H1 (cell line): ENCODE measurements around the gene SHH. TPM values are rescaled to one million over a fixed set of nuclear protein-coding genes. Genes with fewer than 3 reads are reported as not detected.

Experiments
- CTCF ChIA-PET: fragments of 300-600 bp; sonication (Branson Sonifier 250); formaldehyde crosslinking; loops from one replicate; lab custom pipeline; 2021; ENCODE audit not compliant: partially characterized antibody; lab: Charles Lee
- POLR2A ChIA-PET: fragments of 300-600 bp; sonication (Branson Sonifier 250); formaldehyde crosslinking; loops from one replicate; lab custom pipeline; 2021; ENCODE audit warnings: inconsistent platforms; ENCODE audit not compliant: partially characterized antibody; lab: Charles Lee
- DNase-seq, 2 experiments: peaks; one replicate each; pipeline versions ENCODE4 v3.0.0 to v3.0.0-alpha.2; 2010 to 2022; ENCODE audit warnings: low spot score in 2 of 2, low read depth in 1 of 2, mixed read lengths in 1 of 2
- FAIRE-seq: peaks from 2 replicates; lab custom pipeline; 2011; peaks lifted over from hg19 to GRCh38; lab: Jason Lieb, UNC
- H2AFZ ChIP-seq: 2 replicates; pipeline ENCODE4 v1.8.1; 2012; ENCODE audit warnings: low read length, inconsistent platforms
- H2AK5ac ChIP-seq: 2 replicates; pipeline ENCODE4 v1.6.1; 2013; ENCODE audit warnings: low read depth, low read length
- H2BK120ac ChIP-seq: replicated peaks from 2 replicates; pipeline ENCODE3; 2013; ENCODE audit warnings: low read depth, low read length, inconsistent platforms
- H2BK12ac ChIP-seq: 2 replicates; pipeline ENCODE4 v1.6.1; 2013; ENCODE audit warnings: low read depth, low read length
- H2BK15ac ChIP-seq: 2 replicates; pipeline ENCODE4 v1.6.1; 2013; ENCODE audit warnings: low read length
- H2BK20ac ChIP-seq: 2 replicates; pipeline ENCODE4 v1.6.1; 2013; ENCODE audit warnings: low read length
- H2BK5ac ChIP-seq: 2 replicates; pipeline ENCODE4 v1.6.1; 2013; ENCODE audit warnings: low read depth, low read length
- H3K14ac ChIP-seq: 2 replicates; pipeline ENCODE4 v1.6.1; 2013; ENCODE audit warnings: inconsistent platforms; ENCODE audit not compliant: insufficient read length
- H3K18ac ChIP-seq: 2 replicates; pipeline ENCODE4 v1.6.1; 2013; ENCODE audit warnings: low read length; ENCODE audit errors: extremely low read depth
- H3K23ac ChIP-seq: 2 replicates; pipeline ENCODE4 v1.6.1; 2013; ENCODE audit warnings: inconsistent platforms; ENCODE audit not compliant: insufficient read length
- H3K23me2 ChIP-seq: 2 replicates; pipeline ENCODE4 v1.6.1; 2013; ENCODE audit warnings: low read depth, low read length
- H3K27ac ChIP-seq: 2 replicates; pipeline ENCODE4 v1.6.1; 2011; ENCODE audit warnings: low read depth, low read length, inconsistent platforms
- H3K27me3 ChIP-seq, 4 experiments: replicated peaks in 1 of 4; 1 replicate in 1 of 4; 2 replicates in 3 of 4; pipeline versions ENCODE4 v1.6.1 to v1.8.1; 2011 to 2013; ENCODE audit warnings: low read length in 3 of 4, mild to moderate bottlenecking in 3 of 4, inconsistent platforms in 2 of 4, mixed read lengths in 2 of 4, moderate library complexity in 1 of 4; ENCODE audit not compliant: control insufficient read depth in 3 of 4, insufficient read depth in 3 of 4; ENCODE audit errors: extremely low read depth in 1 of 4
- H3K36me3 ChIP-seq, 4 experiments: 2 replicates each; pipeline versions ENCODE4 v1.6.1 to v1.8.1; 2011 to 2013; ENCODE audit warnings: mild to moderate bottlenecking in 4 of 4, low read length in 3 of 4, moderate library complexity in 2 of 4, control low read depth in 1 of 4, inconsistent platforms in 1 of 4; ENCODE audit not compliant: insufficient read depth in 4 of 4, control insufficient read depth in 2 of 4
- H3K4ac ChIP-seq: replicated peaks from 2 replicates; pipeline ENCODE3; 2013; ENCODE audit warnings: low read length, low read depth, mixed read lengths, inconsistent platforms; ENCODE audit not compliant: insufficient read length
- H3K4me1 ChIP-seq, 4 experiments: replicated peaks in 1 of 4; 1 replicate in 1 of 4; 2 replicates in 3 of 4; pipeline versions ENCODE4 v1.6.1 to v1.8.1; 2011 to 2013; ENCODE audit warnings: low read length in 3 of 4, inconsistent platforms in 2 of 4, mixed read lengths in 1 of 4; ENCODE audit not compliant: insufficient read depth in 4 of 4, control insufficient read depth in 3 of 4
- H3K4me2 ChIP-seq, 2 experiments: 2 replicates each; pipeline versions ENCODE4 v1.6.1 to v1.8.1; 2011 to 2013; ENCODE audit warnings: low read depth in 2 of 2, low read length in 2 of 2, control low read depth in 1 of 2, inconsistent platforms in 1 of 2, mild to moderate bottlenecking in 1 of 2; ENCODE audit not compliant: insufficient read depth in 1 of 2
- H3K4me3 ChIP-seq, 4 experiments: fragments of 200-600, 300-600 bp in 1 of 4; sonication (generic), shearing (Covaris generic), sonication (Bioruptor Twin) in 1 of 4; 2 replicates each; pipeline versions ENCODE4 v1.5.1 to v1.8.1; 2011 to 2016; ENCODE audit warnings: low read length in 4 of 4, low read depth in 3 of 4, control low read depth in 2 of 4, inconsistent platforms in 2 of 4, mild to moderate bottlenecking in 2 of 4, mixed read lengths in 1 of 4, moderate library complexity in 1 of 4; ENCODE audit not compliant: insufficient read depth in 2 of 4; ENCODE audit errors: extremely low read depth in 1 of 4
- H3K56ac ChIP-seq: replicated peaks from 2 replicates; pipeline ENCODE3; 2013; ENCODE audit warnings: low read depth, mild to moderate bottlenecking, mixed read lengths, low read length, inconsistent platforms; ENCODE audit not compliant: insufficient read length
- H3K79me1 ChIP-seq: 2 replicates; pipeline ENCODE4 v1.6.1; 2013; ENCODE audit warnings: low read depth, low read length, control low read depth
- H3K79me2 ChIP-seq, 2 experiments: 2 replicates each; pipeline versions ENCODE4 v1.6.1 to v1.8.1; 2012 to 2013; ENCODE audit warnings: low read length in 2 of 2, mild to moderate bottlenecking in 2 of 2, inconsistent platforms in 1 of 2; ENCODE audit not compliant: insufficient read depth in 2 of 2, control insufficient read depth in 1 of 2
- H3K9ac ChIP-seq, 4 experiments: replicated peaks in 1 of 4; 1 replicate in 1 of 4; 2 replicates in 3 of 4; pipeline versions ENCODE4 v1.6.1 to v1.8.1; 2011 to 2013; ENCODE audit warnings: low read depth in 3 of 4, low read length in 3 of 4, control low read depth in 2 of 4, mild to moderate bottlenecking in 2 of 4, moderate library complexity in 2 of 4, inconsistent platforms in 1 of 4; ENCODE audit errors: extremely low read depth in 1 of 4
- H3K9me3 ChIP-seq, 2 experiments: 2 replicates each; pipeline versions ENCODE4 v1.6.1 to v1.8.1; 2012 to 2013; ENCODE audit warnings: mild to moderate bottlenecking in 2 of 2, moderate library complexity in 2 of 2, control low read depth in 1 of 2, inconsistent platforms in 1 of 2, low read depth in 1 of 2, low read length in 1 of 2, mixed read lengths in 1 of 2; ENCODE audit not compliant: insufficient read depth in 2 of 2
- H4K20me1 ChIP-seq, 2 experiments: replicated peaks in 1 of 2; 2 replicates each; pipeline versions ENCODE3 to v1.8.1; 2011 to 2013; ENCODE audit warnings: inconsistent platforms in 2 of 2, low read length in 2 of 2, mild to moderate bottlenecking in 1 of 2; ENCODE audit not compliant: insufficient read depth in 2 of 2, control insufficient read depth in 1 of 2
- H4K5ac ChIP-seq: 2 replicates; pipeline ENCODE4 v1.6.1; 2013; ENCODE audit warnings: low read length, low read depth, mixed read lengths, inconsistent platforms; ENCODE audit not compliant: insufficient read length
- H4K8ac ChIP-seq: 2 replicates; pipeline ENCODE4 v1.8.0; 2013; ENCODE audit warnings: mild to moderate bottlenecking, moderate library complexity, low read length, inconsistent platforms; ENCODE audit not compliant: insufficient read depth; ENCODE audit errors: extremely low read depth
- H4K91ac ChIP-seq: replicated peaks from 2 replicates; pipeline ENCODE3; 2013; ENCODE audit warnings: low read length, mixed read lengths, inconsistent platforms; ENCODE audit not compliant: insufficient read length
- BRCA1 ChIP-seq: IDR thresholded peaks from 2 replicates; pipeline ENCODE4 v1.6.1; 2012; ENCODE audit warnings: low read depth, low read length, improper control_type of control experiment
- CBX8 ChIP-seq: fragments of 300-800, 300-1000 bp; sonication (generic); IDR thresholded peaks from 2 replicates; pipeline ENCODE4 v1.7.1; 2016; ENCODE audit warnings: low read depth, low read length, borderline replicate concordance
- CREB1 ChIP-seq: IDR thresholded peaks from 2 replicates; pipeline ENCODE4 v1.6.1; 2012; ENCODE audit warnings: inconsistent platforms
- JUN ChIP-seq: IDR thresholded peaks from 2 replicates; pipeline ENCODE4 v1.6.1; 2011; ENCODE audit warnings: low read depth, mild to moderate bottlenecking, improper control_type of control experiment, low read length
- MAFK ChIP-seq: IDR thresholded peaks from 2 replicates; pipeline ENCODE4 v1.6.1; 2012; ENCODE audit warnings: low read depth, mild to moderate bottlenecking, improper control_type of control experiment, low read length
- POLR2AphosphoS5 ChIP-seq: IDR thresholded peaks from 2 replicates; pipeline ENCODE4 v1.6.1; 2011; ENCODE audit warnings: low read depth, low read length
- RFX5 ChIP-seq: IDR thresholded peaks from 2 replicates; pipeline ENCODE4 v1.6.1; 2011; ENCODE audit warnings: low read depth, low read length, improper control_type of control experiment, borderline replicate concordance
- SIRT6 ChIP-seq: IDR thresholded peaks from one replicate; pipeline ENCODE4 v1.7.1; 2012; ENCODE audit warnings: low read length, inconsistent platforms
- SP4 ChIP-seq: IDR thresholded peaks from 2 replicates; pipeline ENCODE4 v1.6.1; 2012; ENCODE audit warnings: low read length, inconsistent platforms
- YY1 ChIP-seq: IDR thresholded peaks from 2 replicates; pipeline ENCODE4 v1.6.1; 2011; ENCODE audit warnings: low read depth, mild to moderate bottlenecking, low read length
- WGBS, 2 experiments: shearing (Covaris generic) in 1 of 2; methylation state at CpG; one replicate each; pipeline versions ENCODE4 v1.1.6 to v1.1.7; 2013 to 2015; ENCODE audit warnings: low lambda C conversion rate in 2 of 2, mixed read lengths in 2 of 2, inconsistent platforms in 1 of 2, low coverage in 1 of 2, missing lambda C conversion rate in 1 of 2; ENCODE audit not compliant: insufficient replicate concordance in 2 of 2, insufficient coverage in 1 of 2, insufficient read length in 1 of 2; ENCODE audit errors: extremely low coverage in 1 of 2, missing lambda C conversion rate in 1 of 2; 5-methylcytosine and 5-hydroxymethylcytosine counted together
- polyA plus RNA-seq, 7 experiments: library from polyadenylated mRNA; depleted of rRNA in 3 of 7; stranded (reverse) in 5 of 7; unstranded in 2 of 7; fragments of >200 nt in 5 of 7; fragments of 200-250 nt in 2 of 7; gene quantifications; 1 replicate in 5 of 7; 2 replicates in 1 of 7; 4 replicates in 1 of 7; pipeline versions ENCODE4 v1.2.1 to v1.2.3, GENCODE V29; 2011 to 2013; ENCODE audit warnings: missing spikeins in 2 of 7, mixed read lengths in 2 of 7
- total RNA-seq: library from RNA; stranded (reverse); fragmentation: NEBNext Ultra II Directional; extraction: Animal tissue kit (Norgen Biotek cat#: 25700); gene quantifications from 2 replicates; pipeline ENCODE4 v1.2.1, GENCODE V29; 2021
- TF ChIP-seq, protein P1 (sequence below): IDR thresholded peaks from 2 replicates; pipeline ENCODE4 v1.6.1; 2012; ENCODE audit warnings: inconsistent platforms
- TF ChIP-seq, protein P2 (sequence below), 3 experiments: IDR thresholded peaks; 1 replicate in 2 of 3; 2 replicates in 1 of 3; pipeline versions ENCODE4 v1.5.1 to v1.6.1; 2011; ENCODE audit warnings: low read length in 3 of 3, mild to moderate bottlenecking in 3 of 3, inconsistent platforms in 2 of 3, low read depth in 1 of 3, moderate library complexity in 1 of 3; ENCODE audit not compliant: insufficient read depth in 1 of 3; ENCODE audit errors: control extremely low read depth in 1 of 3

Gene SHH
- total and polyA plus RNA-seq, 2 of the 8 experiments (the other 6 are each of a cell fraction or from before 2014, with no cell fraction given) = not detected

DNA sequence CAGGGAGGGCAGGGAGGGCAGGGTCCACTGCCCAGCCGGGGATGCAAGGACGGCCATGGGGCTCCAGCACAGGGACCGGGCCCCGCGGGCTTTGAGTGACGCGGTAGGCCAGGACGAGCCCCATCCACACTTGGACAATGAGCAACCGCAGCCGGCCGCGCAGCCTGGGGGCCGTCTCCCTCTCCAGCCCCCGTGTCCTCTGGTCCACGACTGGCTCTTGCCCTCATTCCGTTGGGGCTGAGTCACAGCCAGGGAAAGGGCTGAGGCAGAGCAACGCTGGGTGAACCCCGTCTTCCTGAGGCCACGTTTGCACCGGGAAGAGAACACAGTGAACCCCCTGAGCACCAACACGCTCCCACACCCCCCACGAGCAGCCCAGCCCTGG, 23.7 kb downstream of the SHH start:
- H3K9me3 ChIP-seq = peaks cover 5 to 7% of the 10 kb centered on the region in 2 experiments; a peak in 1 of 4 replicates
- peaks cover 0 to 10% of the 10 kb centered on the region in 2 experiments for H4K20me1 ChIP-seq
- no peak overlapping the region for H3K56ac ChIP-seq
- H3K27me3 ChIP-seq = peaks cover 0 to 17% (median 9%) of the 10 kb centered on the region in 4 experiments; a peak in 5 of 7 replicates
- no peak overlapping the region for H2BK15ac ChIP-seq
- H2BK5ac ChIP-seq = no peak overlapping the region
- CTCF ChIA-PET = interaction anchor here (0.6 to 0.7 kb wide), 2 partner anchors 319 to 408 kb away, joined by 3 to 5 read pairs; no protein-coding TSS in a partner anchor
- no peak overlapping the region for H4K91ac ChIP-seq
- H2BK20ac ChIP-seq = no peak overlapping the region
- H3K79me1 ChIP-seq = 0 out of 2 replicates have a peak, but pooled peaks cover 2% of the 10 kb centered on the region
- H3K23me2 ChIP-seq = peaks cover 9% of the 10 kb centered on the region
- DNase-seq = no peak
- H3K36me3 ChIP-seq = no peaks in the 10 kb centered on the region
- 92% methylated on average over 6 of the region's 22 CpGs; no CpG with 5 or more reads in 1 of the 2 experiments for WGBS, 2 experiments
- no peak overlapping the region; the same call in 1 of the 2 replicates for H2AFZ ChIP-seq
- no peak overlapping the region for H3K9ac ChIP-seq
- POLR2A ChIA-PET = no interaction called here
- no peak overlapping the region for H3K4me3 ChIP-seq
- H2BK120ac ChIP-seq = no peak overlapping the region
- H3K79me2 ChIP-seq = no peaks in the 10 kb centered on the region
- H2AK5ac ChIP-seq = no peak overlapping the region
- H3K4me2 ChIP-seq = no peak overlapping the region
- no peak for FAIRE-seq
- peak overlapping the region; percentile 75; the same call in 1 of the 2 replicates for H4K8ac ChIP-seq
- H4K5ac ChIP-seq = no peak overlapping the region
- H3K23ac ChIP-seq = no peak overlapping the region
- H3K27ac ChIP-seq = no peak overlapping the region
- H2BK12ac ChIP-seq = no peak overlapping the region
- no peak overlapping the region for H3K4ac ChIP-seq
- peaks cover 0 to 2% (median under 1%) of the 10 kb centered on the region in 4 experiments; a peak in 1 of 7 replicates for H3K4me1 ChIP-seq
- no peak overlapping the region for H3K18ac ChIP-seq
- H3K14ac ChIP-seq = no peak overlapping the region
- no peak for TF ChIP-seq RFX5
- no peak for TF ChIP-seq POLR2AphosphoS5
- no peak for TF ChIP-seq YY1
- TF ChIP-seq, protein P1, sequence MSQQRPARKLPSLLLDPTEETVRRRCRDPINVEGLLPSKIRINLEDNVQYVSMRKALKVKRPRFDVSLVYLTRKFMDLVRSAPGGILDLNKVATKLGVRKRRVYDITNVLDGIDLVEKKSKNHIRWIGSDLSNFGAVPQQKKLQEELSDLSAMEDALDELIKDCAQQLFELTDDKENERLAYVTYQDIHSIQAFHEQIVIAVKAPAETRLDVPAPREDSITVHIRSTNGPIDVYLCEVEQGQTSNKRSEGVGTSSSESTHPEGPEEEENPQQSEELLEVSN = no peak
- no peak for TF ChIP-seq MAFK
- no peak for TF ChIP-seq CREB1
- TF ChIP-seq, protein P2, sequence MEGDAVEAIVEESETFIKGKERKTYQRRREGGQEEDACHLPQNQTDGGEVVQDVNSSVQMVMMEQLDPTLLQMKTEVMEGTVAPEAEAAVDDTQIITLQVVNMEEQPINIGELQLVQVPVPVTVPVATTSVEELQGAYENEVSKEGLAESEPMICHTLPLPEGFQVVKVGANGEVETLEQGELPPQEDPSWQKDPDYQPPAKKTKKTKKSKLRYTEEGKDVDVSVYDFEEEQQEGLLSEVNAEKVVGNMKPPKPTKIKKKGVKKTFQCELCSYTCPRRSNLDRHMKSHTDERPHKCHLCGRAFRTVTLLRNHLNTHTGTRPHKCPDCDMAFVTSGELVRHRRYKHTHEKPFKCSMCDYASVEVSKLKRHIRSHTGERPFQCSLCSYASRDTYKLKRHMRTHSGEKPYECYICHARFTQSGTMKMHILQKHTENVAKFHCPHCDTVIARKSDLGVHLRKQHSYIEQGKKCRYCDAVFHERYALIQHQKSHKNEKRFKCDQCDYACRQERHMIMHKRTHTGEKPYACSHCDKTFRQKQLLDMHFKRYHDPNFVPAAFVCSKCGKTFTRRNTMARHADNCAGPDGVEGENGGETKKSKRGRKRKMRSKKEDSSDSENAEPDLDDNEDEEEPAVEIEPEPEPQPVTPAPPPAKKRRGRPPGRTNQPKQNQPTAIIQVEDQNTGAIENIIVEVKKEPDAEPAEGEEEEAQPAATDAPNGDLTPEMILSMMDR (IDR thresholded peaks at IDR 0.05; ENCODE audit: control extremely low read depth in 1 of 3, insufficient read depth in 1 of 3, low read depth in 1 of 3, low read length in 3 of 3) = no peak
- TF ChIP-seq CBX8 = no peak
- no peak for TF ChIP-seq SIRT6
- no peak for TF ChIP-seq SP4
- no peak for TF ChIP-seq BRCA1
- TF ChIP-seq JUN = no peak
